Liver (tissue), 3 donors: ENCODE measurements around the gene MBNL3.

Experiments
- TAF1 ChIP-seq: conservative IDR thresholded peaks from 2 replicates; pipeline ENCODE4 v1.6.1; 2016; ENCODE audit warnings: antibody characterized with exemption, mild to moderate bottlenecking
- TF ChIP-seq, protein P1 (sequence below): fragments of 150-350 bp; IDR thresholded peaks from 2 replicates; pipeline ENCODE4 v1.5.1; 2017; ENCODE audit warnings: improper control_type of control experiment, low read depth, low read length; ENCODE audit not compliant: missing input control
- TF ChIP-seq, protein P2 (sequence below): IDR thresholded peaks from 2 replicates; pipeline ENCODE4 v1.6.1; 2016; ENCODE audit warnings: antibody characterized with exemption
- donor health status: healthy.
- donor health status: healthy.

DNA sequence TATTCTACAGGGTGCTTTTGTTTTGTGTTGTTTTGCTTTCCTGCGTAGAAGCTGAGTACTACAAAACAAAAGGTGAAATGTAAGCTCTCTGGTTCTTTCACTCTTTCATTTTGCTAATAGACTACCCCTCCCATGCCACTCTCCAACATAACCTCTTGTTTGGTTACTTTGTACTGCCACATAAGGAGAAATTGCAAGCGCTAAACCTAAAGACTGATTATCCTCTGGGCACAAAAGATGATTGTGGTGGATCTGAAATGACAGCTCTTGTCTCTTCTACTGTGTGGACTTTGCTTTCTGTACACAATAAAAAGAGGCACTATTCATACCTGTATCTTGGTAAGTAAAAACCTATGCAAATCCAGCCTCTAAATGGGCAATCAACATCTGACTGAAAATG lies 5.3 kb downstream of the MBNL3 start:
- TF ChIP-seq, protein P1, sequence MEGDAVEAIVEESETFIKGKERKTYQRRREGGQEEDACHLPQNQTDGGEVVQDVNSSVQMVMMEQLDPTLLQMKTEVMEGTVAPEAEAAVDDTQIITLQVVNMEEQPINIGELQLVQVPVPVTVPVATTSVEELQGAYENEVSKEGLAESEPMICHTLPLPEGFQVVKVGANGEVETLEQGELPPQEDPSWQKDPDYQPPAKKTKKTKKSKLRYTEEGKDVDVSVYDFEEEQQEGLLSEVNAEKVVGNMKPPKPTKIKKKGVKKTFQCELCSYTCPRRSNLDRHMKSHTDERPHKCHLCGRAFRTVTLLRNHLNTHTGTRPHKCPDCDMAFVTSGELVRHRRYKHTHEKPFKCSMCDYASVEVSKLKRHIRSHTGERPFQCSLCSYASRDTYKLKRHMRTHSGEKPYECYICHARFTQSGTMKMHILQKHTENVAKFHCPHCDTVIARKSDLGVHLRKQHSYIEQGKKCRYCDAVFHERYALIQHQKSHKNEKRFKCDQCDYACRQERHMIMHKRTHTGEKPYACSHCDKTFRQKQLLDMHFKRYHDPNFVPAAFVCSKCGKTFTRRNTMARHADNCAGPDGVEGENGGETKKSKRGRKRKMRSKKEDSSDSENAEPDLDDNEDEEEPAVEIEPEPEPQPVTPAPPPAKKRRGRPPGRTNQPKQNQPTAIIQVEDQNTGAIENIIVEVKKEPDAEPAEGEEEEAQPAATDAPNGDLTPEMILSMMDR = no peak
- TF ChIP-seq TAF1 = no peak
- TF ChIP-seq, protein P2, sequence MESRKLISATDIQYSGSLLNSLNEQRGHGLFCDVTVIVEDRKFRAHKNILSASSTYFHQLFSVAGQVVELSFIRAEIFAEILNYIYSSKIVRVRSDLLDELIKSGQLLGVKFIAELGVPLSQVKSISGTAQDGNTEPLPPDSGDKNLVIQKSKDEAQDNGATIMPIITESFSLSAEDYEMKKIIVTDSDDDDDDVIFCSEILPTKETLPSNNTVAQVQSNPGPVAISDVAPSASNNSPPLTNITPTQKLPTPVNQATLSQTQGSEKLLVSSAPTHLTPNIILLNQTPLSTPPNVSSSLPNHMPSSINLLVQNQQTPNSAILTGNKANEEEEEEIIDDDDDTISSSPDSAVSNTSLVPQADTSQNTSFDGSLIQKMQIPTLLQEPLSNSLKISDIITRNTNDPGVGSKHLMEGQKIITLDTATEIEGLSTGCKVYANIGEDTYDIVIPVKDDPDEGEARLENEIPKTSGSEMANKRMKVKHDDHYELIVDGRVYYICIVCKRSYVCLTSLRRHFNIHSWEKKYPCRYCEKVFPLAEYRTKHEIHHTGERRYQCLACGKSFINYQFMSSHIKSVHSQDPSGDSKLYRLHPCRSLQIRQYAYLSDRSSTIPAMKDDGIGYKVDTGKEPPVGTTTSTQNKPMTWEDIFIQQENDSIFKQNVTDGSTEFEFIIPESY = no peak
